Measurements from ENCODE around the gene HS3ST6. TPM values are rescaled to one million over a fixed set of nuclear protein-coding genes. Genes with fewer than 3 reads are reported as not detected.

HS3ST6 gene
- total and polyA plus RNA-seq, 2 of the 13 experiments (the other 11 are each of a cell fraction or from before 2014, with no cell fraction given) = not detected

DNA sequence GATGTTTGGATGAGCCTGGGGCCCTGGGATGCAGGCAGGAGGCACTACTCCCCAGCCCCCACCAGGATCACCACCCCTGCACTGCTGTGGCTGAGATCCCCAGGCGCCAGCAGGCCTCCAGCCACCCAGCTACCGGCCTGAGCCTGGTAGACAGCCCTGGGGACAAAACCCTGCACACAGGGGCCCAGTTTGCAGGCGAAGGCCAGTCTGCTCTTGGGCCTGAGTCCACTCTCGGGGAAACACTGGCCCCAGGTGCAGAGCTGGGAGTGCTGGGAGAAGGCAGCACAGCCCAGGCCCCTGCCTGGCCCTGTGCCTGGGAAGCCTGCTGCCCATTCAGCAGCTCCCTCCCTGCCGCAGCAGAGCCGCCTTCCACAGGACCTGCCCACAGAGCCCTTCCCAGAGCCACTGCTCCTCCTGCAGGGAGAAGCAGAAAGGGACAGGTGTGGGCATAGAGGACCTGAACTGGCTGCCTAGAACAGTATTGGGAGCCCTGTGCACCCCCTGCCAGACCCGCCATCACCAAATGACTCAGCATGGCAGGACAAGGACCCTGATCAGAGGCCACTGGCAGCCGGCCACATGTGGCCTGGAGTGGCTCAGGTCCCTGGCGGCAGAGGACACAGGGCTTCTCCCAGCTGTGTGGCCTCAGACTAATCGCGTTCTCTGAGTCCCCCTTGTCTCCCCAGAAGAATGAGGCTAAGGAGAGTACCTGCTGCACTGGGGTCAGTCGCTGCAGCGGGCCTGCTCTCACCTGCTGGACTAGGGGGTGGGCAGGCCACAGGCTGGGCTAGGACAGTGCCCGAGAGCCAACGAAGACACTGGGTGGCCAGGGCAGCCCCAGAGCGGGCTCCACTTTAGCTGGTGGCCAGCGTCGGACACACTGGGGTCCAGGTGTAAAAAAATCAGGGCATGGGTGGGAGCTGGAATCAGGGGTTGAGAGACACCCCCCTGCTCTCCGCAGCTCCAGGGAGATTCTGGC is 14.1 kb upstream of the HS3ST6 start (continued):
- no peak for TF ChIP-seq ZFP41 (CRISPR knock-in tag; IDR thresholded peaks at IDR 0.05; ENCODE audit: borderline replicate concordance)
- no peak for TF ChIP-seq FOXK2 (IDR thresholded peaks at IDR 0.05)
- TF ChIP-seq TOE1 (CRISPR knock-in tag; IDR thresholded peaks at IDR 0.05) = no peak
- TF ChIP-seq KMT2A (CRISPR knock-in tag; IDR thresholded peaks at IDR 0.05) = no peak
- no peak for TF ChIP-seq ZSCAN9 (CRISPR knock-in tag; IDR thresholded peaks at IDR 0.05; ENCODE audit: borderline replicate concordance)
- TF ChIP-seq, protein P1, sequence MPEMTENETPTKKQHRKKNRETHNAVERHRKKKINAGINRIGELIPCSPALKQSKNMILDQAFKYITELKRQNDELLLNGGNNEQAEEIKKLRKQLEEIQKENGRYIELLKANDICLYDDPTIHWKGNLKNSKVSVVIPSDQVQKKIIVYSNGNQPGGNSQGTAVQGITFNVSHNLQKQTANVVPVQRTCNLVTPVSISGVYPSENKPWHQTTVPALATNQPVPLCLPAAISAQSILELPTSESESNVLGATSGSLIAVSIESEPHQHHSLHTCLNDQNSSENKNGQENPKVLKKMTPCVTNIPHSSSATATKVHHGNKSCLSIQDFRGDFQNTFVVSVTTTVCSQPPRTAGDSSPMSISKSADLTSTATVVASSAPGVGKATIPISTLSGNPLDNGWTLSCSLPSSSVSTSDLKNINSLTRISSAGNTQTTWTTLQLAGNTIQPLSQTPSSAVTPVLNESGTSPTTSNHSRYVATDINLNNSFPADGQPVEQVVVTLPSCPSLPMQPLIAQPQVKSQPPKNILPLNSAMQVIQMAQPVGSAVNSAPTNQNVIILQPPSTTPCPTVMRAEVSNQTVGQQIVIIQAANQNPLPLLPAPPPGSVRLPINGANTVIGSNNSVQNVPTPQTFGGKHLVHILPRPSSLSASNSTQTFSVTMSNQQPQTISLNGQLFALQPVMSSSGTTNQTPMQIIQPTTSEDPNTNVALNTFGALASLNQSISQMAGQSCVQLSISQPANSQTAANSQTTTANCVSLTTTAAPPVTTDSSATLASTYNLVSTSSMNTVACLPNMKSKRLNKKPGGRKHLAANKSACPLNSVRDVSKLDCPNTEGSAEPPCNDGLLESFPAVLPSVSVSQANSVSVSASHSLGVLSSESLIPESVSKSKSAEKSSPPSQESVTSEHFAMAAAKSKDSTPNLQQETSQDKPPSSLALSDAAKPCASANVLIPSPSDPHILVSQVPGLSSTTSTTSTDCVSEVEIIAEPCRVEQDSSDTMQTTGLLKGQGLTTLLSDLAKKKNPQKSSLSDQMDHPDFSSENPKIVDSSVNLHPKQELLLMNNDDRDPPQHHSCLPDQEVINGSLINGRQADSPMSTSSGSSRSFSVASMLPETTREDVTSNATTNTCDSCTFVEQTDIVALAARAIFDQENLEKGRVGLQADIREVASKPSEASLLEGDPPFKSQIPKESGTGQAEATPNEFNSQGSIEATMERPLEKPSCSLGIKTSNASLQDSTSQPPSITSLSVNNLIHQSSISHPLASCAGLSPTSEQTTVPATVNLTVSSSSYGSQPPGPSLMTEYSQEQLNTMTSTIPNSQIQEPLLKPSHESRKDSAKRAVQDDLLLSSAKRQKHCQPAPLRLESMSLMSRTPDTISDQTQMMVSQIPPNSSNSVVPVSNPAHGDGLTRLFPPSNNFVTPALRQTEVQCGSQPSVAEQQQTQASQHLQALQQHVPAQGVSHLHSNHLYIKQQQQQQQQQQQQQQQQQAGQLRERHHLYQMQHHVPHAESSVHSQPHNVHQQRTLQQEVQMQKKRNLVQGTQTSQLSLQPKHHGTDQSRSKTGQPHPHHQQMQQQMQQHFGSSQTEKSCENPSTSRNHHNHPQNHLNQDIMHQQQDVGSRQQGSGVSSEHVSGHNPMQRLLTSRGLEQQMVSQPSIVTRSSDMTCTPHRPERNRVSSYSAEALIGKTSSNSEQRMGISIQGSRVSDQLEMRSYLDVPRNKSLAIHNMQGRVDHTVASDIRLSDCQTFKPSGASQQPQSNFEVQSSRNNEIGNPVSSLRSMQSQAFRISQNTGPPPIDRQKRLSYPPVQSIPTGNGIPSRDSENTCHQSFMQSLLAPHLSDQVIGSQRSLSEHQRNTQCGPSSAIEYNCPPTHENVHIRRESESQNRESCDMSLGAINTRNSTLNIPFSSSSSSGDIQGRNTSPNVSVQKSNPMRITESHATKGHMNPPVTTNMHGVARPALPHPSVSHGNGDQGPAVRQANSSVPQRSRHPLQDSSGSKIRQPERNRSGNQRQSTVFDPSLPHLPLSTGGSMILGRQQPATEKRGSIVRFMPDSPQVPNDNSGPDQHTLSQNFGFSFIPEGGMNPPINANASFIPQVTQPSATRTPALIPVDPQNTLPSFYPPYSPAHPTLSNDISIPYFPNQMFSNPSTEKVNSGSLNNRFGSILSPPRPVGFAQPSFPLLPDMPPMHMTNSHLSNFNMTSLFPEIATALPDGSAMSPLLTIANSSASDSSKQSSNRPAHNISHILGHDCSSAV (CRISPR knock-in tag; IDR thresholded peaks at IDR 0.05; ENCODE audit: borderline replicate concordance) = no peak
- no peak; the same call in 1 of the 2 replicates for TF ChIP-seq REPIN1 (CRISPR knock-in tag; IDR thresholded peaks at IDR 0.05; ENCODE audit: borderline replicate concordance, low read depth)
- TF ChIP-seq, protein P2, sequence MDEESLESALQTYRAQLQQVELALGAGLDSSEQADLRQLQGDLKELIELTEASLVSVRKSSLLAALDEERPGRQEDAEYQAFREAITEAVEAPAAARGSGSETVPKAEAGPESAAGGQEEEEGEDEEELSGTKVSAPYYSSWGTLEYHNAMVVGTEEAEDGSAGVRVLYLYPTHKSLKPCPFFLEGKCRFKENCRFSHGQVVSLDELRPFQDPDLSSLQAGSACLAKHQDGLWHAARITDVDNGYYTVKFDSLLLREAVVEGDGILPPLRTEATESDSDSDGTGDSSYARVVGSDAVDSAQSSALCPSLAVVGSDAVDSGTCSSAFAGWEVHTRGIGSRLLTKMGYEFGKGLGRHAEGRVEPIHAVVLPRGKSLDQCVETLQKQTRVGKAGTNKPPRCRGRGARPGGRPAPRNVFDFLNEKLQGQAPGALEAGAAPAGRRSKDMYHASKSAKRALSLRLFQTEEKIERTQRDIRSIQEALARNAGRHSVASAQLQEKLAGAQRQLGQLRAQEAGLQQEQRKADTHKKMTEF (CRISPR knock-in tag; IDR thresholded peaks at IDR 0.05) = no peak
- TF ChIP-seq ZNF772 (CRISPR knock-in tag; IDR thresholded peaks at IDR 0.05) = peak; percentile 60; the same call in 1 of the 2 replicates
- TF ChIP-seq IRX3 (CRISPR knock-in tag; IDR thresholded peaks at IDR 0.05; ENCODE audit: borderline replicate concordance, low read depth) = no peak
- no peak for TF ChIP-seq SOX6 (IDR thresholded peaks at IDR 0.05)
- no peak for TF ChIP-seq SOX6 (CRISPR knock-in tag; IDR thresholded peaks at IDR 0.05)
- TF ChIP-seq ARHGAP35 (CRISPR knock-in tag; IDR thresholded peaks at IDR 0.05; ENCODE audit: borderline replicate concordance) = no peak
- TF ChIP-seq ZNF180 (CRISPR knock-in tag; IDR thresholded peaks at IDR 0.05; ENCODE audit: borderline replicate concordance, low read depth) = no peak
- TF ChIP-seq ZNF3 (CRISPR knock-in tag; IDR thresholded peaks at IDR 0.05) = peak; percentile 38; the same call in 1 of the 2 replicates
- TF ChIP-seq PLRG1 (conservative IDR thresholded peaks at IDR 0.05) = no peak
- TF ChIP-seq JDP2 (CRISPR knock-in tag; IDR thresholded peaks at IDR 0.05; ENCODE audit: borderline replicate concordance) = no peak
